Forelimb muscle (tissue), 1 donor: ENCODE data around the gene CRCP. TPM values are rescaled to one million over a fixed set of nuclear protein-coding genes. Genes with fewer than 3 reads are reported as not detected.
"Not testable (repeated sequence)": the region's sequence is repeated elsewhere in the genome, so short reads cannot be mapped to it uniquely, and the experiment has no call there.

Experiments used
- DNase-seq: peaks from one replicate; pipeline ENCODE4 v3.0.0-alpha.2; 2013; ENCODE audit warnings: low read depth
- polyA plus RNA-seq: library from polyadenylated mRNA; unstranded; fragments of 120-200 nt; gene quantifications from one replicate; pipeline ENCODE4 v1.2.1, GENCODE V29; 2013; ENCODE audit not compliant: insufficient read length

Gene CRCP
- polyA plus RNA-seq, 1 donor, result 21.5 TPM

DNA sequence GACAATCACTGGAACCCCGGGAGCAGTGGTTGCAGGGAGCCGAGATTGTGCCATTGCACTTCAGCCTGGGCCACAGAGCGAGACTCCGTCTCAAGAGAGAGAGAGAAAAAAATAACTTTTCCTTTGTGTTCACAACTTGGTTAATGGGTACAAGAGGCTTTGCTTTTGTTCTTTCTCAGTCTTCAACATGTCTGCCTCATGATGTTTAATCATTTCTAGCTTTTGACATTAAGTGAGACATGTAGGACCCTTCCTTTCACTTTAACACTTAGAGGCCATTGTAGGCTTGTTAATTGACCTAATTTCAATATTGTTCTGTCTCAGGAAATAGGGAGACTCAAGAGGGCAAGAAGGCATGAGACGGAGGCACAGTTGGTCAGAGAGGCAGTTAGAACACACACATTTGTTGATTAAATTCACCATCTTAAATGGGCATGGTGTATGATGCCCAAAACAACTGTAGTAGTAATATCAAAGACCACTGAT, 9.3 kb upstream of the CRCP start:
- no peak for DNase-seq

DNA sequence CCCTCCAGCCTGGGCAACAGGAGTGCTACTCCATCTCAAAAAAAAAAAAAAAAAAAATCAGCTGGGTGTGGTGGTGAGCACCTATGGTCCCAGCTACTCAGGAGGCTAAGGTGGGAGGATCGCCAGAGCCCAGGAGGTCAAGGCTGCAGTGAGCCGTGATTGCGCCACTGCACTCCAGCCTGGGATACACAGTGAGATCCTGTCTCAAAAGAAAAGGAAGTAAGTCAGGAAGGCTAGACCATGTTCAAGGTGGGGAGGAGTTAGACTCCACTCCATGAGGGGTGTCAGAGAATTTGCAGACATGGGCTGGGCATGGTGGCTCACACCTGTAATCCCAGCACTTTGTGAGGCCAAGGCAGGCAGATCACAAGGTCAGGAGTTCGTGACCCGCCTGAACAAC, 6.2 kb upstream of the CRCP start:
- not testable (repeated sequence) for DNase-seq

DNA sequence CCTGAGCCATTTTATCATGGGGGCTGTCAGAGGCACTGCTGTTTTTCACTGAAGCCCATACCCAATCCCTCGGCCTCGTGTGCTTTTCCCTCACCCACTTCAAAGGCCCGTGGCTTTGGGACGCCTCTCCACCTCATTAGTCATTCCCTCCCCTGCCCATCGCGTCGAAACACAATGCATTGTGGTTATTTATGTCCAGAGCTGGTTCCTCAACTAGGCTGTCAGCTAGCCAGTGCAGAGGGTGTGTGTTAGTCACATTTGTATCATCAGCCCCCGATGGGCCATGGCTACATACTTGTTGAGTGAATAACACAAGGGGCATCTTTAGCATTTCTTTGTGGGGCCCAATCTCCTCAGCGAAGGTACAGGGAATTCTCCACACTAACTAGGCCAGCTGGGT, 3.8 kb upstream of the CRCP start:
- DNase-seq, result no peak

DNA sequence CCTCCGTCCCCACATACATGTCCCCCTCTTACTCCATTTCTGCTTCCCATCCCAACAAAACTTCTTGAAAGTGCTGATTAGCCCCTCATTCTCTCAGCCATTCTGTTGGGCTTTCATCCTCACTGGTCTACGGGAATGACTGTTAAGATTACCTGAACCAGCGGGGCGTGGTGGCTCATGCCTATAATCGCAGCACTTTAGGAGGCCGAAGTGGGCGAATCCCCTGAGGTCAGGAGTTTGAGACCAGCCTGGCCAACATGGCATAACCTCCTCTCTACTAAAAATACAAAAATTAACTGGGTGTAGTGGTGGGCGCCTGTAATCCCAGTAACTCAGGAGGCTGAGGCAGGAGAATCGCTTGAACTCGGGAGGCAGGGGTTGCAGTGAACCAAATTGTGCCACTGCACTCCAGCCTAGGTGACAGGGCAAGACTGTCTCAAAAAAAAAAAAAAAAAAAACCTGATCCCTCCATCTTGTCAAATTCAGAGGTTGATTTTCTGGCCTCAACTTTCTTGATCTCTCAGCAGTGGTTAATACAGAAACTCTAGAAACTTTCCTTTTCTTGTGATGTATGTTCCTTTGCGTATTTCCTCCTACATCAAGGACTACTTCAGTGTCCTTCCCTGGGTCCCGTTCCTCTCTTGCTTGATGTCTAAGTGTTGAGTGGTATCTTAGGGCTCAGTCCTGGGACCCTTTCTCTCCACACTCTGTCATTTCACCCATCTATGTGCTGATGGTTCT, 2.2 kb downstream of the CRCP start:
- DNase-seq, result not testable (repeated sequence)

DNA sequence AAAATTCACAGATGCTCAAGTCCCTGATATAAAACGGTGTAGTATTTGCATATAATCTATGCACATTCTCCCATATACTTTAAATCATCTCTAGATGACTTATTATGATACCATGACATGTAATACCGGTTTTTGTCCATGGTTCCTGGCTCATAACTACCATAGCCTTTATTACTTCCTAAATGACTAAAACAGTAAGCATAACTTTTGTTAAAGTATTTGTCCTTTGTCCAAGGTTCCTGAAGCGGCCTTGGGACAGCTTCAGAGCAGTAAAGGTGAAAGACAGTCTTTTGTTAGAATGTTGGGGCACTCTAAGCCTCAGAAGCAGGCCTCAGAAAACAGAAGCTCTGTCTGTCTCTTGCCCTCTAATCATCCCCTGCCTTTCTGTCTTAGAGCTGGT, 4.0 kb downstream of the CRCP start:
- no peak for DNase-seq

DNA sequence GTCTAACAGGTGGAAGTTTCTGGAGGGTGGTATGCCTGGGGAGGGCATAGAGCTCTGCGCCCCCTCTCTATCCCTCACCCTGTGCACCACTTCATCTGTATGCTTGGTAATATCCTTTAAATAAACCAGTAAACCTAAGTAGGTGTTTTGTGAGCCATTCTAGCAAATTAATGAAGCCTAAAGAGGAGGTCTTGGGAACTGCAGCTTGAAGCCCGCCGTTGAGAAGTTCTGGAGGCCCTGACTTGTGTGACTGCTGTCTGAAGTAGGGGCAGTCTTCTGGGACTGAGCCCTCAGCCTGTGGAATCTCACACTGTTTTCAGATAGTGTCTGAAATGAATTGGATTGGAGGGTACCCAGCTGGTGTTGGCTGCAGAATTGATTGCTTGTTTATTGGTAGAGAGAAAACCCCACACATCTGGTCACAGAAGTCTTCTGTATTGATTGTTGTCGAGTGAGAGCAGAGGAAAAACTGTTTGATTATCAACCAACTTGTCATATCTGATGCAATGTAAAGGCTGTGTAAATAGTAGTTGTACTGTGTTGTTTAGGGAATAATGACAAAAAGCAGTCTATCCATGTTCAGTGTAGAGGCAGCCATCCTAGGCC, 4.7 kb downstream of the CRCP start:
- DNase-seq, result no peak

DNA sequence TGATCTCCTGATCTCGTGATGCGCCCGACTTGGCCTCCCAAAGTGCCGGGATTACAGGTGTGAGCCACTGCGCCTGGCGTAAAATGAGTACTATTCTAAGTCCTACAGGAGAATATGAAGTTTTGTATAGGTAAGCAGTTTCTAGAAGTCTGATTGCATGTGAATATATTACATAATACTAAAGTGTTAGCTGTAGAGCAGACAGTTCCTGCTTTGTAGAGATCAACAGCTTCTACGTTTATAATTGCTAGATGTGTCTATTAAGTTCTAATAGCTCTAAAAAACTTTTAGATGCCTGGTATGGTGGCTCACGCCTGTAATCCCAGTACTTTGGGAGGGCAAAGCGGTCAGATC, 8.5 kb downstream of the CRCP start:
- no peak for DNase-seq

DNA sequence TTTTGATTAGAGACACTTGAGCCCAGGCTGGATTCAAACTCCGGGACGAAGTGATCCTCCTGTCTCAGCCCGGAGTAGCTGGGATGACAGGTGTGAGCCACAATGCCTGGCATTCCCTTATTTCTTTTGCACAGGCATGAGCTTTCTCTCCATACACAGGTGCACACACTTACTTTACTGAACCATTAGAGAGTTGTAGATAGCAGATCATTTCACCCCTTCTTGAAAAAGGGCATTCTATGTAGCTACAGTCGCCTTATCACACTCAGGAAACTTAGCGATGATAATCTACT, 9.9 kb downstream of the CRCP start:
- DNase-seq, result not testable (repeated sequence)

DNA sequence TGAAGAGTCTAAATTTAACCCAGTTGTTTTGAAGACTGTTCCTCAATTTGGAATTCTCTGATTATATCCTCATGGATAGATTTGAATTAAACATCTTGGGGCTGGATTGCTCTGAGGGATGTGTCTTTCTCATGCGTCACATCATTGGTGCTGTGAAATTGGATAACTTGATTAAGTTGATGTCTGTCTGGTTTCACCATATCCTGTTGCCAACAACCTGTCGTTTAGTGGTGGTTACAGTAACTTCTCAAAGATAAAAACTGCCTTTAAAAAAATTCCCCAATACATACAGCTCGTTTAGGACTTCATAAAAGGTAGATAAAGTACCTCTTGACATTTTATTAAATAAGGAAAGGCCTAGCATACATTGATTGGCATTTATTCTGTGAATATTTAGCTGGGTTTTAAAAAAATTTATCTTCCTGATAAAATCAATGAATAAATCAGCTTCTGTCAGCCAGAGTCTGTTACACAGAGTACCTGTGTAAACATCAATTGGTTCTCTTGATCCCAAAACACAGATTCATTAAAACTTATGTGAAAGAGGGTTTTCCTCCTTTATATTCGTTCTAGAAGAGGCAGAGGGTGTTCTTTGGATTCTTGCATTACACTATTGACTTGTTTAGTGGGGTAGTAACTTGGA, 10.5 kb downstream of the CRCP start:
- no peak for DNase-seq

DNA sequence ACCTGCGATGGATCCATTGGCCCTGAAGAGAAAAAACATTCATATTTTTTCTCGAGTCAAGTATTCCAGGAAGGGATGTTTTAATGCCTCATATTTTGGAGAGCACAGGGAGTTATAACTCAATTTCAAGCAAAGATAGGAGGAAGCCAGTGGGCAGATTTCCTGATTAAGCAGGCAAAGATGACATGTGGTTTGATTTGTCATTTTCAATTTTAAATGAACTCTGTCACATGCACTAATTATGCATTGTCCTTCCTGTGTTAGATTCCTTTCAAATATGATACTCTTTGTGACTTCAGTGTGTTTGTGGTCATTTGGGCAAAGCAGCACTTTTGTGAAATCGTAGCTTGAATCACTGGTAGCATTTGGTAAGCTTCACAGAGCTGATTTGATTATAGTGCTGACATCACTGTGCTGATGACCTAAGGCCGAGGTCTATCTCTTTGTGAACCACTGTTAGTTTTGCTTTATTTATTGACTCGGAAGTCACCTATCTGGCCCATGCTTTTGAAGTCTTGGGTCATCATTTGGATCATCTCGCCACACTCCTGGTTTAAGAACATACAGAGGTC, 11.2 kb downstream of the CRCP start:
- not testable (repeated sequence) for DNase-seq

DNA sequence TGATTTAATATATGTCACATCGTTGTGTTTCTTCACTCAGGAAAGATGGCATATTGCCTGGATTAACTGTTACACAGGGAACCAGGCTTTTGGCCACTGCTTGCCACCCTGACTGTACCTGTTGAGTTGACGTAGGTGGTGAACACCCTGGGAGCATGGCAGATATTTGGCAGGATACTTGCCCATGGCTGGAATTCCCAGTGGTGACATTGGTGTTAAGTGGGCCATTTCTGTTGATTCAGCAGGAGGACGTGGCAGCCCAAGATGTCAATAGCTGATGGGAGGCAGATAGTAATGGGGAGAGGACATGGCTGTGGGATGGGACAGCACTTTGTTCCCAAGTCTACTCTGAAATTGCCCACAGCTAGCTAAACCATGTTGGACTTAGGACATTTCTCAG, 12.5 kb downstream of the CRCP start:
- DNase-seq, result not testable (repeated sequence)

DNA sequence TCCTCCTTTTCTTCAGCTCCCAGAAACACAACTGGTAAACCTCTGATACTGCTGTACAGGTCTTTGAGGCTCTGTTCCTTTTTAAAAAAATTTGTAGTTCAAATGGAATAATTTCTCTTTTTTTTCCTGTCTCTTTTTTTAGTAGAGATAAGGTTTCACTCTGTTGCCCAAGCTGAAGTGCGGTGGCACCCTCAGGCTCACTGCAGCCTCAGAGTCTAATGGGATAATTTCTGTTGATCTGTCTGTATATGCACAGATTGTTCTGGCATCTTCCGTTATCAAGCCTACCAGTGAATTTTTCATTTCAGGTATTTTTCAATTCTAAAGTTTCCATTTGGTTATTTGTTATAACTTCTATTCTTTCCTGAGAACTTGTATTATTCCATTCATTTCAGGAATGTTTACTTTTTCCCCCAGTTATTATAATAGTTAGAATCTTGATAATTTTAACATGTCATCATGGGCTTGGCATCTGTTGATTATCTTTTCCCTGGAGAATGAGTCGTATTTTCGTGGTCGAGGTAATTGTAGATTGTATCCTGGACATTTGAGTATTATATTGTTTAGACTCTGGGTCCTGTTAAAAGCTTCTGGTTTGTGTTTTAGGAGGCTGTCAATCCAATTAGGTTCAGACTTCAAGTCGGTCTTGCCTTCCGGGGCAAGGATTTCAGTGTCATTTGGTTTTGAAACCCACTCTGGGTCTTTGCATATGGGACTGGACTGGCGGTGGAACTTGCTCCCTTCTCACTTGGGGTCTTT, 24.5 kb downstream of the CRCP start:
- no peak for DNase-seq

DNA sequence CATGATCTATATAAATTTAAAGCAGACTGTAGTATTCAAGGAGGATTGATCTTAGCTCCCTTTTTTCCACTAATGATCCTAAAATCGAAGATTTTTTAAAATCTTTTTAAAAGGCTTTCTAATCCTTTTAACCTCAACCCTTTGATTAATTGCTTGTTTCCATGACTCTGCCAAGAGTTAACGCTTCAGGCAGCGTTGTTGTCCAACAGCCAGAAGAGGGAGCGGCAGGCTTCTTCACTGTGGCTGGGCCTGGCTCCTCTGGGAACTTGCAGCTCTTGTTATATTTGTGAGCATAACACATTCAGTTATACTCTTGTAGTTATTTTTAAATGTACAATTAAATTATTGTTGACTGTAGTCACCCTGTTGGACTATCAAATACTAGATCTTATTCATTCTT, 26.3 kb downstream of the CRCP start:
- DNase-seq, result peak; percentile 52

DNA sequence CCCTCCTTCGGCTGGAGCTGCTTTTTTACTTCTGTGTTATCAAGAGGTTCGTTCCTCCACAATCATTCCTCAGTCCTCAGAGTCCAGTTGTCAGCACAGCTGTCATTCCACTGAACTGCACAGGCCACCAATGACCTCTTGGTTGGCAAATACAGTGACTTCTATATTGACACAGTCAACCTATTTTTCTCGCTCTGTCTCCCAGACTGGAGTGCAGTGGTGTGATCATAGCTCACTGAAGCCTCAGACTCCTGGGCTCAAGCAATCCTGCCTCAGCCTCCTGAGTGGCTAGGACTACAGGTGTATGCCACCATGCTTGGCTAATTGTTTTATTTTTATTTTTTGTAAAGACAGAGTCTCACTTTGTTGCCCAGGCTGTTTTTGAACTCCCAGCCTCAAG, 27.7 kb downstream of the CRCP start:
- no peak for DNase-seq

DNA sequence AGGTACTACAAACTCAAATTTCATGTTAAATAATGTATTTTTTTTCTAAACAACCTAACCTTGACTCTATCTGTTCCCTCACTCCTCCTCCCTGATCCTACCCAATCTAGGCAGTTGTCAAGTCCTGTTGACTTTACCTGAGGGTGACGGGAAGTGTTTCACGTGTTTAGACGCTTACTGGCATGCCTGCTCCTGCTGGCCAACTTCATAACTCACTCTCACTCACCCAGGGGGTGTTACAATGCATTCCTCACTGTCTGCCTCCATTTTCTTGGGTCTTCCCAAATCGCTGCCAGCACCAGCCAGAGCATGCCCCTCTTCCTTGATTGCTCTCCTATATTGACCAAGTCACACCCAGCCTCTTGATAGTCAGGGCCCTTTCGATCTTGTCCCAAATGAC, 28.3 kb downstream of the CRCP start:
- DNase-seq, result no peak

DNA sequence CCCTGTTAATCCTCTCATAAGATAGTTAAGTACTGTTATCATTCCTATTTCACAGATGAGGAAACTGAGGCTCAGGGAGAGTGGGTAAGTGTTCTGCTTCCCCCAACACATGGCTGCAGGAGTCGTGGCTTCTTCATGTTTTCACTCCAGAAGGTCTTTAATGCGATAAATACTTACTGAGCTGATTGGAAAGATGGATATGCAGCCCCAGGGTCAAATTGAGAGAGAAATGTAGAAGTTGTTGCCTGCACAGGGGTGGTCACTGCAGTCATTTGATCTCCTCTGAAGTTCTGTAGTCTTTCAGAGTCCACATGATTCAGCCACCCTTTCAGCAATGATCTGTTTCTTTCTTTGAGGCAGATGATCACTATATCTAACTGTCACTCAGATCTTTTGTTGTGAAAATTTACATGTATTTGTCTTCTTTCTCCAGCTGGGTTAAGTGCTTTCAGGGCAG, 29.3 kb downstream of the CRCP start:
- DNase-seq, result no peak

DNA sequence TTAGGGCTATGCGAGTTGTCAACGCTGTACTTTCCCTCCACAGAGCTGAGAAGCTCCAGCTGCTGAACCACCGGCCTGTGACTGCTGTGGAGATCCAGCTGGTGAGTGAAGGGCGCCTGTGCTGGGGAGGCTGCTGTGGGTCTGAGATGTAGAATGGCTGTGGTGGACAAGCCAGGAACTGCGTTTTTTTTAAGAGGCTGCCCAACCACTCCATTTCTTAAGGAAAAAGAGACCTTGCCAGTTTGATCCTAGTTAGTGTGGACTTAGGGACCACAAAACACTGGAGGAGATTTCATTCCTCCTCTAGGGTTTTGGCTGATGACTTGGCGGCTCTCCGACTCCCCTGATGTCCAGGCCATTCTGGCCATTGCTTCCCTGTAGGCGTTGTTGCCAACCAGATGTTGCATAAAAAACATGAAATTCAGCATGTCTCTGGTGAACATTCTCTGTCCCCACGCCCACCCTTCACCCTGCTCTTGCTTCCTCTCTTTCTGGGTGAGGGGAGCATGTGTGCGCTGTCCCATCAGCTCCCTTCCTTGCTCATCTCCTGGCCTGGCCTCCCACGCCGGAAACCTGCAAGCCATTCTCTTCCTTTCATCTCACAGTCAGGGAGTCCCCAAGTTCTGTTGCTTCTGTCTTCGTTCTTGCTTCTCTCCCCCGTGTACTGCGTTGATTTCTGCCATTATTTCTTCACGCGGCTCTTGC, 30.9 kb downstream of the CRCP start:
- DNase-seq, result no peak

DNA sequence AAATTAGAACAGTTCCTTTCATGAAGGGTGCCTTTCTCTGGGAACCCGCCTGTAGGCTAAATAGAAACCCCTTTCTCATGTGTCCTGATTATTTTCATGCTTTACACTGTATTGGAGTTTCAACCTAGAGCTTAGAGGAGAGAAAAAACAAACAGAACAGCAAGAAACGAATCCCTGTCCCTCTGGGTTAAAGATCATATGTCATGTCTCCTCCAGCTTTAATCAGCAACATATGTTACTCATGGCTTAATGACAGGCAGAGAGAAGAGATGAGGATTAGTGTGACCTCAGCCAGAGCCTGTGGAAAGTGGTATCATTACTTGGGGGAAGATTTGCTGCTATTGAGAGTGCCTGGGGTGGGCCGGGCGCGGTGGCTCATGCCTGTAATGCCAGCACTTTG, 32.1 kb downstream of the CRCP start:
- DNase-seq, result peak; percentile 80

DNA sequence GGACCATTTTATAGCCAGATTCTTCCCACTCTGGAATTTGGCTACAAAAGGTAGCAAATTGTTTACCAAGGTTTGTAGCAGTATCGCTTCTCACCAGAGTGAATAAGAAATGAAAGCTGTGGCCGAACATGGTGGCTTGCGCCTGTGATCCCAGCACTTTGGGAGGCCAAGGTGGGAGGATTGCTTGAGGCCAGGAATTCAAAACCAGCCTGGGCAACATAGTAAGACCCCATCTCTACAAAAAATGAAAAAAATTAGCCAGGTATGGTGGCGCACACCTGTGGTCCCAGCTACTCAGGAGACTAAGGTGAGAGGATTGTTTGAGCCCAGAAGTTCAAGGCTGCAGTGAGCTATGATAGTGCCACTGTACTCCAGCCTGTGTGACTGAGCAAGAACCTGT, 33.0 kb downstream of the CRCP start:
- not testable (repeated sequence) for DNase-seq

DNA sequence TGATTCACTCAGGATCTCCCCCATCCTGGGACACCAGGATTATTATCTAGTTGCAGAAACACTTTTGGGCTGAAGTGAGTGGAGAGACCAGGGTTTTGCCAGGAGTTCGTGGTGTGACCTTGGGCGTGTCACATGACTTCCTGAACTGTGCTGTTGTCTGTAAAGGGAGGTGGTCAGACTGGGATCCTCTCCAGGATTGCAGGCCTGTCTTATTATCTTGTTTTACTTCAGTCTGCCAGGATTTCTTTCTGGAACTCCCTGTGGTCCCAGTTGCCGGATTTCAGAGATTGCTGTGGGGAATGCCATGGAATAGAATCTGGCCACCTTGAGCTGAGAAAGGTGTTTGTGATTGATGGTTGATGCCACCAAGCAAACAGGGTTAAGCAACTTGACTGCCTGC, 35.8 kb downstream of the CRCP start:
- DNase-seq, result peak; percentile 45

DNA sequence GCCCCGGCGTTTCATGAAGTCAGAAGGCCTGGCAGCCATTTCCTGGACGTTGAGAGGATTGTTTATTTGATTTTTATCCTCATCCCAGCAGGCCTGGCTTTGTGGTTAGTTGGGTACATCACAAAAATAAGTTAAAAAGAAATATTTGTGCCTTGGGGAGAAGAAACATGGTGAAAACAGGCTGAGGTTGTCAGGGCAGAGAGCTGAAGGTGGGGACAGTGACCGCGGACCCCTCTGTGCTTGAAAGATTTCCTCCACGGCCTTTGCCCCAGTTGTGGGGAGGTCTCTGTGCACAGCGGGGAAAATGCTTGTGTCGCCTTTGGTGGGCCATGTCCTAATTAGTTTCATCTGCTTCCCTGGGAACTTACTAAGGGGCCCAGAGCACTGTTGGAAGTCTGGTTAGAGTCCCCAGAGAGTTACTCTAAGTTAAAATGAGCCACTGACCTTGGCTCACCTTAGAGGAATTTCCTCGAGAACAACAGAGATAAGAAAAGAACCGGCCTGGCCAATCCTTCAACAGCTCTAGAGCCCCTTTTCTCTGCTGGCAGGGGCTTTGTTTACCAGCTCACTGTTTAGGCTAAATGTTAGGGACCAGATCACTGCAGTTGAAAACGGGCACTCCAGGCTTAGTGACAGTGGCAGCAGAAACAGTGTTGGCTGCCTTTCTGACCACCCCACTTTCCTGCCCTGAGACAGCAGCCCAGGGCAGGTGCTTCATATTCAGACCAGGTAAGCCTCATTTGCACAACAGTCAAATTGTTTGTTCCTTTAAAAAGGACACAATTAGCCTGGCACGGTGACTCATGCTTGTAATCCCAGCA, 37.9 kb downstream of the CRCP start:
- DNase-seq, result no peak
